ENCODE measurements around the gene PLIN5.

DNA sequence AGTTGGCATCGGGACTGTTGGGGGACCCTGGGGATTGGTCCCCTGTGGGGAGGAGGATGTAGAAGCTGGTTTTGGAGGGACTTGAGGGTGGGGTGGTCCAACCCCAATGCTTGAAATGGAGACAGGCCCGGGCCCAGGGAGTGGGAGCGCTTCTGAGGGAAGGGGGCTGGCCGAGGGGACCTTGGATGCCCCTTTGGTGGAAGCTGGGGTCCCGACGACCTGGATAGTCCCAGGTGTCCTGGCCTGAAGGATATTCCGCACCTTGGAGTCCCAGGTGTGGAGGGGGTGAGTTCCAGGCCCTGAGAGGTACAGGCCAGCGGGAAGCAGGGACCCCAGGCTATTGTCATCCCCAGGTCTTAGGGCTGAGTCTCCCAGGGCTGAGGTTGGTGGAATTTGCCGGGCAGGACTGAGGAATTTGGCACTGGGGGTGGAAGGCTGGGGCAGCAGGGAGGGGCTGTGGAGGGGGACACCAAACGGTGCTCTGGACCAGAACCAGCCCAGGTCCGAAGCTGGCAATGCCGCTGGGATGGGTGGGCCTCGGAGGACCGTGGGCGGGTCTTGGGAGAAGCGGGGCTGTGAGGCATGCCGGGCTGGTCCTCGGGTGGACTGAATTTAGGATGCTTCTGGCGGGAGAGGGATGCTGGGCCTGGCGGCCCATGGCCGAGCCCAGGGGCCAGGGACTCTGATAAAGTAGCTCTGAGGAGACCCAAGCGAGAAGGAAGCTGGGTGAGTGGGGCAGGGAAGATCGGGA lies 61.1 kb downstream of the PLIN5 start:
- TF ChIP-seq, protein P1, sequence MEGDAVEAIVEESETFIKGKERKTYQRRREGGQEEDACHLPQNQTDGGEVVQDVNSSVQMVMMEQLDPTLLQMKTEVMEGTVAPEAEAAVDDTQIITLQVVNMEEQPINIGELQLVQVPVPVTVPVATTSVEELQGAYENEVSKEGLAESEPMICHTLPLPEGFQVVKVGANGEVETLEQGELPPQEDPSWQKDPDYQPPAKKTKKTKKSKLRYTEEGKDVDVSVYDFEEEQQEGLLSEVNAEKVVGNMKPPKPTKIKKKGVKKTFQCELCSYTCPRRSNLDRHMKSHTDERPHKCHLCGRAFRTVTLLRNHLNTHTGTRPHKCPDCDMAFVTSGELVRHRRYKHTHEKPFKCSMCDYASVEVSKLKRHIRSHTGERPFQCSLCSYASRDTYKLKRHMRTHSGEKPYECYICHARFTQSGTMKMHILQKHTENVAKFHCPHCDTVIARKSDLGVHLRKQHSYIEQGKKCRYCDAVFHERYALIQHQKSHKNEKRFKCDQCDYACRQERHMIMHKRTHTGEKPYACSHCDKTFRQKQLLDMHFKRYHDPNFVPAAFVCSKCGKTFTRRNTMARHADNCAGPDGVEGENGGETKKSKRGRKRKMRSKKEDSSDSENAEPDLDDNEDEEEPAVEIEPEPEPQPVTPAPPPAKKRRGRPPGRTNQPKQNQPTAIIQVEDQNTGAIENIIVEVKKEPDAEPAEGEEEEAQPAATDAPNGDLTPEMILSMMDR (IDR thresholded peaks at IDR 0.05): no peak
- TF ChIP-seq EP300 (IDR thresholded peaks at IDR 0.05) (no peak), POLR2AphosphoS5 (IDR thresholded peaks at IDR 0.05) (no peak)
